CD14-positive monocyte (primary cell): ENCODE results near the gene KRTAP10-5. TPM values are rescaled to one million over a fixed set of nuclear protein-coding genes. Genes with fewer than 3 reads are reported as not detected.

Experiments
- DNase-seq, 3 donors: peaks; one replicate each; pipeline ENCODE4 v3.0.0-alpha.2; 2011 to 2022
- H2AFZ ChIP-seq: 2 replicates; pipeline ENCODE4 v1.6.0; 2012; ENCODE audit warnings: mild to moderate bottlenecking, low read depth, low read length, inconsistent platforms; ENCODE audit not compliant: insufficient read depth, poor library complexity, severe bottlenecking
- H3K27ac ChIP-seq, 2 donors: 1 replicate in 1 of 2; 2 replicates in 1 of 2; pipeline ENCODE4 v1.5.1; 2012 to 2013; ENCODE audit warnings: low read length in 2 of 2, control low read depth in 1 of 2, inconsistent platforms in 1 of 2, low read depth in 1 of 2, mild to moderate bottlenecking in 1 of 2
- H3K27me3 ChIP-seq, 2 donors: one replicate each; pipeline versions ENCODE4 v1.6.0 to v1.6.1; 2011 to 2013; ENCODE audit warnings: low read length in 2 of 2; ENCODE audit not compliant: control insufficient read depth in 2 of 2, insufficient read depth in 2 of 2
- H3K36me3 ChIP-seq, 2 donors: replicated peaks in 1 of 2; 1 replicate in 1 of 2; 2 replicates in 1 of 2; pipeline versions ENCODE4 v1.5.1 to v1.6.1; 2012 to 2013; ENCODE audit warnings: low read length in 2 of 2, control low read depth in 1 of 2, inconsistent platforms in 1 of 2, mild to moderate bottlenecking in 1 of 2; ENCODE audit not compliant: insufficient read depth in 2 of 2, control insufficient read depth in 1 of 2
- H3K4me1 ChIP-seq, 2 donors: 1 replicate in 1 of 2; 2 replicates in 1 of 2; pipeline versions ENCODE4 v1.5.1 to v1.6.1; 2012 to 2013; ENCODE audit warnings: low read length in 2 of 2, control low read depth in 1 of 2, inconsistent platforms in 1 of 2, mild to moderate bottlenecking in 1 of 2, moderate library complexity in 1 of 2; ENCODE audit not compliant: insufficient read depth in 2 of 2, control insufficient read depth in 1 of 2
- H3K4me2 ChIP-seq: replicated peaks from 2 replicates; pipeline ENCODE3; 2012; ENCODE audit warnings: low read length, moderate library complexity, mild to moderate bottlenecking; ENCODE audit not compliant: poor library complexity, severe bottlenecking; ENCODE audit errors: extremely low read depth
- H3K4me3 ChIP-seq, 3 experiments: fragments of 200-600 bp in 1 of 3; sonication (generic) in 1 of 3; replicated peaks in 1 of 3; 1 replicate in 2 of 3; 2 replicates in 1 of 3; pipeline ENCODE4 v1.5.1; 2011 to 2013; ENCODE audit warnings: low read length in 3 of 3, mild to moderate bottlenecking in 3 of 3, control low read depth in 2 of 3, low read depth in 2 of 3, inconsistent platforms in 1 of 3, moderate library complexity in 1 of 3
- H3K79me2 ChIP-seq: 2 replicates; pipeline ENCODE4 v1.6.0; 2012; ENCODE audit warnings: mild to moderate bottlenecking, control low read depth, inconsistent platforms, low read length, moderate library complexity; ENCODE audit not compliant: insufficient read depth
- H3K9ac ChIP-seq: 2 replicates; pipeline ENCODE4 v1.6.0; 2017; ENCODE audit warnings: low read length, mild to moderate bottlenecking; ENCODE audit not compliant: insufficient read depth, poor library complexity, severe bottlenecking
- H3K9me3 ChIP-seq, 2 donors: replicated peaks in 1 of 2; 1 replicate in 1 of 2; 2 replicates in 1 of 2; pipeline versions ENCODE4 v1.5.1 to v1.6.1; 2012 to 2013; ENCODE audit warnings: low read length in 2 of 2, control low read depth in 1 of 2; ENCODE audit not compliant: control insufficient read depth in 1 of 2, insufficient read depth in 1 of 2
- H4K20me1 ChIP-seq: 2 replicates; pipeline ENCODE4 v1.6.0; 2012; ENCODE audit warnings: mild to moderate bottlenecking, low read length, control low read depth, moderate library complexity; ENCODE audit not compliant: insufficient read depth
- H3K27ac Mint-ChIP-seq, 7 donors: one replicate each; pipeline ENCODE4 v1.8.0; 2020; ENCODE audit warnings: mild to moderate bottlenecking in 7 of 7, mixed read lengths in 7 of 7, moderate library complexity in 6 of 7, inconsistent platforms in 2 of 7
- H3K27me3 Mint-ChIP-seq, 3 donors: one replicate each; pipeline ENCODE4 v1.8.0; 2021 to 2022; ENCODE audit warnings: low read depth in 3 of 3, mild to moderate bottlenecking in 3 of 3, mixed read lengths in 3 of 3, moderate library complexity in 3 of 3, inconsistent platforms in 1 of 3
- H3K36me3 Mint-ChIP-seq, 2 donors: one replicate each; pipeline ENCODE4 v1.8.0; 2020; ENCODE audit warnings: mixed read lengths in 2 of 2, inconsistent platforms in 1 of 2, mild to moderate bottlenecking in 1 of 2
- H3K4me1 Mint-ChIP-seq: one replicate; pipeline ENCODE4 v1.8.0; 2020; ENCODE audit warnings: mild to moderate bottlenecking, mixed read lengths
- H3K4me3 Mint-ChIP-seq, 2 donors: one replicate each; pipeline ENCODE4 v1.8.0; 2020; ENCODE audit warnings: mild to moderate bottlenecking in 2 of 2, mixed read lengths in 2 of 2, moderate library complexity in 1 of 2
- H3K9me3 Mint-ChIP-seq, 7 donors: one replicate each; pipeline ENCODE4 v1.8.0; 2020 to 2022; ENCODE audit warnings: mixed read lengths in 7 of 7, mild to moderate bottlenecking in 6 of 7, moderate library complexity in 6 of 7, inconsistent platforms in 2 of 7
- WGBS: methylation state at CpG from one replicate; pipeline ENCODE4 v1.1.5; 2013; ENCODE audit warnings: missing lambda C conversion rate; ENCODE audit not compliant: insufficient coverage; 5-methylcytosine and 5-hydroxymethylcytosine counted together
- intact Hi-C, 2 donors: fragments of 100-400 bp; cut with micrococcal nuclease; formaldehyde crosslinking; loops; one replicate each; pipeline versions ENCODE4 v1.15.0 to v1.15.1; 2023
- polyA plus RNA-seq, 3 donors: library from polyadenylated mRNA; depleted of rRNA in 1 of 3; unstranded in 2 of 3; stranded (reverse) in 1 of 3; fragments of 300-500 nt in 2 of 3; fragments of >200 nt in 1 of 3; fragmentation: Illumina TruSeq in 2 of 3; gene quantifications; 1 replicate in 2 of 3; 2 replicates in 1 of 3; pipeline ENCODE4 v1.2.3, GENCODE V29; 2012 to 2021
- TF ChIP-seq, protein P1 (sequence below): fragments of 200-600 bp; IDR thresholded peaks from one replicate; pipeline ENCODE4 v1.8.0; 2022; ENCODE audit warnings: antibody characterized with exemption, mild to moderate bottlenecking

The KRTAP10-5 gene
- polyA plus RNA-seq, 3 donors: not detected

DNA sequence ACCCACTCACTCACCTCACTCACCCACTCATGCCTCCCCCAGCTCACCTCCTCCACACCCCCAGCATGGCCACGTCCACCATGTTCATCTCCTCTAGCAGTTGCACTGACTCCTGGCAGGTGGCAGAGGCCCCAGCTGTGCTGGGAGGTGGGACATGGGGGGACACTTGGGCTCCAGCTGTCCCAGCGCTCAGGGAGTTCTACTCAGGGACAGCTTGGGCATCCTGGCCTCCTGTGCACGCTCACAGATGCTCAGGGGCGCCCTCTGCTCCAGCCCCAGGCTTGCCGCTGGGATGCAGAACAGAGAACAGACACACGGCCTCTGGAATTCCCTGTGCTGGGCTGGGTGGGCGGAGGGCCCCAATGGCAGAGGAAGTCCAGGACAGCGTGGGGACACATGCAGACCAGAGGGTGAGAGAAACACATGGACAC, 36.7 kb upstream of the KRTAP10-5 start:
- Histone ChIP-seq H2AFZ (no peak overlapping the region), H3K4me3 (no peak overlapping the region), H3K9ac (no peak overlapping the region), H3K27me3 (no peaks in the 10 kb centered on the region), H3K36me3 (no peaks in the 10 kb centered on the region), H3K79me2 (no peaks in the 10 kb centered on the region), H4K20me1 (no peaks in the 10 kb centered on the region), H3K4me2 (no peak overlapping the region), H3K27ac (no peak overlapping the region), H3K9me3 (peaks cover 7 to 11% of the 10 kb centered on the region in 2 donors), H3K4me1 (no peaks in the 10 kb centered on the region)
- Mint-ChIP-seq H3K27ac (no peak overlapping the region), H3K36me3 (no peaks in the 10 kb centered on the region), H3K4me1 (peaks cover 10% of the 10 kb centered on the region), H3K9me3 (peaks cover 14 to 27% (median 18%) of the 10 kb centered on the region in 7 donors), H3K27me3 (peaks cover 4 to 12% (median 7%) of the 10 kb centered on the region in 3 donors), H3K4me3 (no peak overlapping the region)
- WGBS: 83% methylated on average over 7 of the region's 8 CpGs
- TF ChIP-seq, protein P1, sequence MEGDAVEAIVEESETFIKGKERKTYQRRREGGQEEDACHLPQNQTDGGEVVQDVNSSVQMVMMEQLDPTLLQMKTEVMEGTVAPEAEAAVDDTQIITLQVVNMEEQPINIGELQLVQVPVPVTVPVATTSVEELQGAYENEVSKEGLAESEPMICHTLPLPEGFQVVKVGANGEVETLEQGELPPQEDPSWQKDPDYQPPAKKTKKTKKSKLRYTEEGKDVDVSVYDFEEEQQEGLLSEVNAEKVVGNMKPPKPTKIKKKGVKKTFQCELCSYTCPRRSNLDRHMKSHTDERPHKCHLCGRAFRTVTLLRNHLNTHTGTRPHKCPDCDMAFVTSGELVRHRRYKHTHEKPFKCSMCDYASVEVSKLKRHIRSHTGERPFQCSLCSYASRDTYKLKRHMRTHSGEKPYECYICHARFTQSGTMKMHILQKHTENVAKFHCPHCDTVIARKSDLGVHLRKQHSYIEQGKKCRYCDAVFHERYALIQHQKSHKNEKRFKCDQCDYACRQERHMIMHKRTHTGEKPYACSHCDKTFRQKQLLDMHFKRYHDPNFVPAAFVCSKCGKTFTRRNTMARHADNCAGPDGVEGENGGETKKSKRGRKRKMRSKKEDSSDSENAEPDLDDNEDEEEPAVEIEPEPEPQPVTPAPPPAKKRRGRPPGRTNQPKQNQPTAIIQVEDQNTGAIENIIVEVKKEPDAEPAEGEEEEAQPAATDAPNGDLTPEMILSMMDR: no peak
- no peak for DNase-seq
- intact Hi-C loops: no loop called here

DNA sequence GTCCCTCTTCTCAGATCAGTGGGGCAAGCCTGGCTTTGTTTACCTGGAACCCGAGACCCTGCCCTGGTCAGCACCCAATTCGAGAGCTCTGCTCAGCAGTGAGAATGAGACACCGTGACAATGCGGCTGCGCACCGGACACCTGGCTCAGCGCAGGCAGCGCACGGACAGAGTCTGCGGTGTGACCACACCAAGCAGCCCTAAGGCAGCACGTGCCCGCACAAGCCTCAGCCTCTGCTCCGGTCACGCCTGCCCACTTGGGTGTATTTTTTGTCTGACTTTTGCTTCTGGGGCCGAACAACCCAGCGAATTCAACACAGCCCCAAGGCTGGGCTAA, 36.2 kb upstream of the KRTAP10-5 start:
- no peak overlapping the region for H3K27ac ChIP-seq
- no peak overlapping the region for H2AFZ ChIP-seq
- Mint-ChIP-seq H3K4me3 (no peak overlapping the region), H3K36me3 (no peaks in the 10 kb centered on the region), H3K9me3 (peaks cover 17 to 29% (median 23%) of the 10 kb centered on the region in 7 donors), H3K27ac (no peak overlapping the region), H3K4me1 (peaks cover 10% of the 10 kb centered on the region), H3K27me3 (peaks cover 3 to 12% (median 4%) of the 10 kb centered on the region in 3 donors)
- no peaks in the 10 kb centered on the region for H3K79me2 ChIP-seq
- no peak overlapping the region for H3K4me3 ChIP-seq
- H3K4me2 ChIP-seq: no peak overlapping the region
- intact Hi-C loops: no loop called here
- peaks cover 11 to 16% of the 10 kb centered on the region in 2 donors for H3K9me3 ChIP-seq
- no peak overlapping the region for H3K9ac ChIP-seq
- TF ChIP-seq, protein P1: no peak
- WGBS: 90% methylated on average over 16 of the region's 16 CpGs
- H3K4me1 ChIP-seq: no peaks in the 10 kb centered on the region
- H3K36me3 ChIP-seq: no peaks in the 10 kb centered on the region
- no peaks in the 10 kb centered on the region for H3K27me3 ChIP-seq
- no peak for DNase-seq
- no peaks in the 10 kb centered on the region for H4K20me1 ChIP-seq
